Measurements from ENCODE around the gene GRAMD1A.
A peak's percentile ranks its signal among the peaks of the same experiment; 100 is the strongest.
"Not testable (repeated sequence)": the region's sequence is repeated elsewhere in the genome, so short reads cannot be mapped to it uniquely, and the experiment has no call there.

Gene GRAMD1A

DNA sequence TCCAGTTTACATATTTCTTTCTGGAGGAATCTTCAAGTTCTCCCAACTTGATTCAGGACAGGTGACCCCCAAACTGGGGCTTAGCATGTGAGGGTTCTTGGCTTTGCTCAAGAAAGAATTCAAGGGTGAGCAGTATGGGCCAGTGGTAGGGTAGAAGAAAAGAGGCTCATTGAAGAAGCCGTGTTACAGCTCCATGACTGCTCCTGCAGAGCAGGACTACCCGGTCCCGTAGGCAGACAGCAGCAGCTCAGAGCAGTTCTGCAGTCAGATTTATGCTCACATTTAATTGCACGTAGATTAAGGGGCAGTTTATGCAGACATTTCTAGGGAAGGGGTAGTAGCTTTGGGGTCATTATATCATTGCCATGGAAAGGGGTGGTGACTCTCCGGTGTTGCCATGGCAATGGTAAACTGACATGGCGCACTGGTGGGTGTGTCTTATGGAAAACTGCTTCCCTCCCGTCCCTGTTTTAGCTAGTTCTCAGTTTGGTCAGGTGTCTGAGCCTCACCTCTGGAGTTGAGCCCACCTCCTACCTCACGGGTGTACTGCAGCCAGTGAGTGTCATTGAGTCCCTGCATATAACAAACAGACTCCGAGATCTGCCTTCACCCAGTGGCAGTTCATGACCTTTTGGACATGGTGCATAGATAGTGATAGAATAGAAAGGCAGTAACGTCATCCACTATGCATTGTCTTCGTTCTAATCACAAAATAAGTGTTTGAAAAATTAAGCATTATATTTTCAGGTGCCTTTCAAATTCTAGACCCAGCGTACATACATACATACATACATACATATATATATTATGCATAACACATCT is 20.1 kb upstream of the GRAMD1A start:
- DNase-seq = no peak

DNA sequence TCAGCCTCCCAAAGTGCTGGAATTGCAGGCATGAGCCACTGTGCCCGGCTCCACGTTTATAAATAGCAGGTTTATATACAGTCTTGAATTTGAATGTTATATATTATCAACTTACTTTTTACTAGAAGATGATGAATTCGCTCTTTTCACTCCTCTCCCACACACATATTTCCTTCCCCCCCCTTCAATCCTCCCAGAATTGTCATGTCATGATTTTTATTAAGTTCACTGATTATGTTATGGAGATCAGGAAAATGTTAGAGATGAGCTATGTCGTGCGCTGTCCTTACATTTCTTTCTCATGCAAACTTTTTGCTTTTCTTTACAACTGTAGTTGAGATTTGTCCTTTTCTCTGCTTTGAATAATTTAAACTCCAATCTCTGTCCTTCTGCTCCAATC is 17.8 kb upstream of the GRAMD1A start:
- DNase-seq = no peak

DNA sequence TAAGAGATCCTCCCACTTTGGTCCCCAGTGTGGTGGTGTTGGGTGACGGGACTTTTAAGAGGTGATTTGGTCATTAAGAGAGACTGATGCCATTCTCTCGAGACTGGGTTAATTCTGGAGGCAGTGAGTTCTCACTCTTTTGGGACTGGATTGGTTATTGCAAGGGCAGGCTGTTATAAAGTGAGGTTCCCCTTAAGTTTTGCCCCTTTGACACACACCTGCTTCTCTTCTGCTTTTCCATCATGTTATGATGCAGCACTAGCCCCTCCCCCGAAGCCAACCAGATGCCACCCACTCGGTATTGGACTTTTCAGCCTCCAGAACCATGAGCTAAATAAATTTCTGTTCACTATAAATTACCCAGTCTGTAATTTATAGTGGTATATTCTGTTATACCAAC is 16.3 kb upstream of the GRAMD1A start:
- DNase-seq = no peak

DNA sequence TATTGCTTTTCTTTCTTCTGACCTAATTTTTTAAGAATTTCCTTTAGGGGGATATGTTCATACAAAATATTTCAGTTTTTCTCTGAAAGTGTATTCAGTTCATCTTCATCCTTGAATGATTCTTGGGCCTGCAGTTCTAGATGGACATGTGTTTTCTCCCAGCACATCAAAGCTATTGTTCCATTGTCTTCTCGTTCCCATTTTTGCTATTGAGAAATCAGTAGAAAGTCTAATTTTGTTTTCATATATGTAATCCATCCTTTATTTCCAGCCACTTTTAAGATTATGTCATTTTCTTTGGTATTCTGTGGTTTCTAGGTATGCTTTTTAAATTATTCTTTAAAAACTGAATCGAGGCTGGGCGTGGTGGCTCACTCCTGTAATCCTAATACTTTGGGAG is 15.8 kb upstream of the GRAMD1A start:
- DNase-seq = no peak

DNA sequence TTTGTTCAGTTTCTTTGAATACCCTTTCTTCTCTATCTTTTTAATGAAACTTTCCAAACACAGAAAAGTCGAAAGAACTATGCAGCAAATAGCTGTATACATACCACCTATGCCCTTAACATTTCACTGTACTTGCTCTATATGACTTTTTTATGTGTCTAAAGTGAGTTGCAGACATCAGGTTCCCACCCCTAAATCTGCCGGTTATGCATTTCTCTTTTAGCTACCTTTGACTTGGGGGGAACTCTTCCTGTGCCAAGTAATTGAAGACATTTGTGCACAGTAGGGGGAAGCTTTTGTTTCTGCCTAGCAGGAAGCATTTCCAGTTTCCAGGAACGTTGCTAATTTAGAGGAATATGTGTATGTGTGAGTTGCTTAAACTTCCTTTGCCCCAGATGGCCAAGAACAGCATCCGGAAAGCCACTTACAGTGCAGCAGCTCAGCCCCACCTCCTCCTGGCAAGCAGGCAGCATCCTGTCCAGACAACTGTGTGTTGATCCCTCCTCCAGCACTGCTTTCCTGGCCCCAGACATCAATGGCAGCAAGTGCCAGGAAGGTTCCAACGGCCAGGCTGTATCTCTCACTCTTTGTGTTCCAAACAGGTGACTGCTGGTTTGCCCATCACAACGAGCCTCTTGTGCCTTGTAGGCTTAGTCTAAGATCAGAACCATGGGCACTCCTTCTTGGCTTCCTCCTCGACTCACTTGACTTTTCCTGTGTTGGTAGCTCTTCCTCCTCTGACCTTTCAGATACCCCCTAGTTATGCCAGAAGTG is 14.7 kb upstream of the GRAMD1A start:
- no peak for DNase-seq

DNA sequence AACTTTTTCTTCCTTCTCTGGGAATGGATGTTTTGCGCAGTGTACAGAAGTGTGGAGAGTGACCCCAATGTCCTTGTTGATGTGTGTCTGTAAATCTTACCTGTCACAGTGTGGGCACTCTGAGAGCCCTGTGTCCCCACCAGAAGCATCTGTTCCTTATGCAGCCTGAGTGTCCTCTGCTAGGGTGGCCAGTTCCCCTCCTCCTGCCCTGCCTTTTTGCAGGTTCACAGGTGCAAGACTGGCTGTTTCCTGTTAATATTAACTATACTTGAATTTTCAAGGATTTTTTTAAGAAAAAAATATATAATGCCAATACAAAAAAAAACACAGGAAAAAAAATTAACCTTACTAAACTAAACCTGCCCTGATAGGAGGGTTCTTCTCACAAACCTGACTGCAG is 12.0 kb upstream of the GRAMD1A start:
- no peak for DNase-seq

DNA sequence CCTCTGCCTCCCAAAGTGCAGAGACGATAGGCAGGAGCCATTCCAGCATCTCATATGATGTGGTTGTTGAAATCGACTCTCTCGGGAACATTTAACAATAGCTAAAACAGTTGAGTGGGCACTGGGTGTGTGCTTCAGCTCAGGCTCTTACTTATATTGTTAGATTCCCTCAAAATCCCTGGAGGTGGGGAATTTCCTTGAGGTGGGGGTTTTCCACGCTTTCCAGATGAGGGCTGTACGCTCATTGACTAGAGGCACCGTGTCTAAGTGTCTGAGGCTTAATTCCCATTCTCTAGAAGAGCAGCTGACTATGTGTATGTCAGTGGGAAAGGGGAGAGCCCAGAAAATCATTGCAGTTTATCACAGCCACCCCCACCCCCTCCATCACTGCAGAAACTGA is 10.8 kb upstream of the GRAMD1A start:
- no peak for DNase-seq

DNA sequence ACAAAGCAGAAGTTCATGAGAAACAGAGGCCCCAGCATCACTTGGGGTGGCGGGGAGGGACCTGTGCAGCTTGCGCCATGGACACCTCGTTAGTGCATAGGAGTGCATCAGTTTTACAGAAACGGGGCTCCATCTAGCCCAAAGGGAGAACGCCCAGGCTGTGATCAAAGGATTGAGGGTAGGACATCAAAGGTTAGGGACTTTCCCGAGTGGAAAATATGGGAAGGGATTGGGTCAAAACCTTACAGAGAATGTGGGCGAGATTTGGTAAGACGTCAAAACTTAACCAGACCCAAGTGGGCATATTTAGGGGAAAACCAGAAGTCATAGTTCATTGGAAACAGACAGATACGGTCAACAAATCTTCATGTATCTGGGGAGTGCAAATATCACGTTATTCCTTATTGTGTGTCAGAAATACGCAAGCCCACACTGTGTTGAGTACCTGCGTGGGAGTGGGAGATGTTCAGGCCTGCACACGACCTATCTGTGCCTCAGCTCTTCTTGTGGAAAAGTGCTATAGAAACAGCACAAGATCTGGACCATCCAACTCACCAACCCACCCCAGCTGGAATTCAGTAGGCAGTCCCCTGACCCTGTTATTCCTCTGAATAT is 9.4 kb upstream of the GRAMD1A start:
- DNase-seq = no peak

DNA sequence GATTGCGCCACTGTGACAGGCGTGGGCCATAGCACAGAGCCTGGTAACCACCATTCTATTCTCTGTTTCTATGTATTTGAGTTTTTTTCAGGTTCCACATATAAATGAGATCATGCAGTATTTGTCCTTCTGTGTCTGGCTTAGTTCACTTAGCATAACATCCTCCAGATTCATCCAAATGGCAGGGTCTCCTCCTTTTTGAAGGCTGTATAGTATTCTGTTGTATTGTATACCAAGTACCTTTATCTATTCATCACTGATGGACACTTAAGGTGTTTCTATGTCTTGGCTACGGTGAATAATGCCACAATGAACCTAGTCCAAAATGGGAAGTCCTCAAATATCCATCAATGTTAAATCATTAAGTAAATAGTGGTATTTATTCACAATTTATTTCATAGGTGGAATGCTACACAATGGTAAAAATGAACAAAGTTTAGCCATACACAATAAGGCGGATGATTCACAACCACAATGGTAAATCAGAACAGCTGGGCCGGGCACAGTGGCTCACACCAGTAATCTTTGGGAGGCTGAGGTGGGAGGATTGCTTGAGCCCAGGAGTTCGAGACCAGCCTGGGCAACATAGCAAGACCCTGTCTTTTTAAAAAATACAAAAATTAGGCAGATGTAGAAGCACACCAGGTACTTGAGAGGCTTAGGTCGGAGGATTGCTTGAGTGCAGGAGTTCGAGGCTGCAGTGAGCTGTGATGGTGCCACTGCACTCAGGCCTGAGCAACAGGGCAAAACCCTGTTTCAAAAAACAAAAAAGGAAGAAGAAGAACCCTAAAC is 8.4 kb upstream of the GRAMD1A start:
- no peak for DNase-seq

DNA sequence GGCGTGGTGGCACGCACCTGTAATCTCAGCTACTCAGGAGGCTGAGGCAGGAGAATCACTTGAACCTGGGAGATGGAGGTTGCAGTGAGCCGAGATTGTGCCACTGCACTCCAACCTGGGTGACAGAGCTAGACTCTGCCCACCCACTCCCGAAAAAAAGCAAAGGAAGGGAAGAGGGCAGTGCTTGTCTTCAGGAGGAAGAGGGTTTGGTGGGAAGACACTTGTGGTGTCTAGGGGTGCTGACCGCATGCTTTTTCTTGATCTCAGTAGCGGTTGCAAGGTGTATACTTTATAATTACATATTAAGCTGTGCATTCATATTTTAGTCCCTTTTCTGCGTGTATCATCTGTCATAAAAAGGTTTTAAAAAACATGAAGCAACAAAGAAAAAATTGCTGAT is 7.5 kb upstream of the GRAMD1A start:
- DNase-seq = not testable (repeated sequence)

DNA sequence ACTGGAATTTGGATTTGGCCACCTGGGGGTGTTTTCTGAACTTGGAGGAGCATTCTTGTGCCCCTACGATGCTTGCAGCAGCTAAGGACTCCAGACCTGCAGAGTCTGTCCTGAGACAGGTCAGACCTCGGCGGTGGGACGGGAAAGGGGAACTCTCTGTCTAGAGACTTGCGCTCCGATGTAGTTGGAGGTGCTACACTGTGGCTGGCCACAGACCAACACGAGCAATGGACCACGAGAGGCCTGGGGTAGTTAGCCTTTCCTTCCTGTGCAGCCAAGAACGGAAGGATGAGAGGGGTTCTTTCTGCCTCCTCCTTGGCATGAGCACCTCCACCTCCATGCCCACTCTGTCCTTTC is 5.9 kb upstream of the GRAMD1A start:
- DNase-seq = no peak

DNA sequence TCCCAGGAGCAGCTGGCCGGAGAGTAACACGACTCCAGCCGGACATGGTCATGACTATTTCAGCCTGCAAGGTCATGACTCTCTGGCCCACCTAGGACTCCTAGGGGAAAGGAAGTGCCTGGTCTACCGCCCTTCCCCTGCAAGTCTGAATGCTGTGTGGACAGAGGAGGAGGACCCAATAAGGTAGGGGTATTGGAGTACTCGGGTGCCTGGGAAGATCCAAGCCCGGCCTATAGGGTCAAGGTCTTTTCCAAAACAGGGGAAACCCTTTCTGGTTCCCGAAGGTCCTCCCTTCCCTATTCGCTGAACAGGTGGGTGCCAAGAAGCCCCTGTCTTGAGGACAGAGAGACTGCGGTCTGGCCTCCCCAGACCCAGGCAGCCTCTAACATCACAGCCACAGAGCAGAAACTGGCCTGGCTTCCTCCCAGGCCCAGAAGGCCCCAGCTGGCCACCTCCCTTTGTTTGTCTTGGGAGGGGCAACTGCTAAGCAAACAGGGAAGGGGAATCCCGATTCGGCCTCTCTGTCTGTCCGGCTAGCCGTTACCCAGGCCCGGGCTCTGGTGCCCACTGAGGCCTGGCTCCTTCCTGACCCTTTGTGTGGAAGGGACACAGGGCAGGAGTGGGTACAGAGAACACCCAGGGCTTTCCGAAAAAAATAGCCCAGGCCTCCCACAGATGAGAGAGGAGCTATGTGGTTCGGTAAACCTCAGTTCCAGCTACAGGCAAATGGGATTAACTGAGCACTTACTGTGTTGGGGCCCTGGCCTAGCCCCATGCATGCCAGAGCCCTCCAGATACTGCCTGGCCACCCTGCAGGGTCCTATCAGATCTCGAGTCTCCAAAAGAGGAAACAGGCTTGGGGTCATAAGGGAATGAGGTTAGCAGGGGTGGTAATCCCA is 5.2 kb upstream of the GRAMD1A start:
- no peak for DNase-seq

DNA sequence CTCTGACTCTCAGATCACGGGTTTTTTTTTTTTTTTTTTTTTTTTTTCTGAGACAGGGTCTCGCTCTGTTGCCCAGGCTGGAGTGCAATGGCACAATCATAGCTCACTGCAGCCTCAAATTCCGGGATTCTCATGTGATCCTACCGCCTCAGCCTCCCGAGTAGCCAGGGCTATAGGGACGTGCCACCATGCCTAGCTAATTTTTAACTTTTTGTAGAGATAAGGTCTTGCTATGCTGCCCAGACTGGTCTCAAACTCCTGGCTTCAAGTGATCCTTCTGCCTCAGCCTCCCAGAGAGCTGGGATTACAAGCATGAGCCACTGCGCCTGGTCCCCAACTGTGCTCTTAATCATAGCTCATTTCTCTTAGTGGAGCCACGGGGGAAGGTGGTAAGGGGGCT is 4.6 kb upstream of the GRAMD1A start:
- no peak for DNase-seq

DNA sequence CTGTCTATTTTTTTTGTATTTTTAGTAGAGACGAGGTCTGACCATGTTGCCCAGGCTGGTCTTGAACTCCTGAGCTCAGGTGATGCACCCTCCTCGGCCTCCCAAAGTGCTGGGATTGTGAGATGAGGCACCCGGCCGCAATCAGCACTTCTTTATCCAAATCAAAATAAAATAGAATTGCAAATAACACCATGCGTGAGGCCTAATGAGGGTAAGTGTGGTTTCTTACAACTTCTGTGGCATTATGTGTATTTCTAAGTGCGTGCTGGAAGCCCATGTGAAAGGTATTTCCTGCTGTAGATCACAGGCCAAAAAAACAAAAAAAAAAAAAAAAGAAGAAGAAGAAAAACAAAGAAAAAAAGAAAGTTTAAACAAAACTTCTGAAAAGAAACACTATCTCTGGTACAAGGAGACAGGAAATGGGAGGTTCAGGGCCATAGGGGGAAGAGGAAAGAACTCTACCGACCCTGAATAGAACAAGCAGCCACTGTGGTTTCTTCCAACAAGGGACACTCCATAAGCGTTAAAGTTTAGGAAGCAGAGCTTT is 3.0 kb upstream of the GRAMD1A start:
- no peak for DNase-seq

DNA sequence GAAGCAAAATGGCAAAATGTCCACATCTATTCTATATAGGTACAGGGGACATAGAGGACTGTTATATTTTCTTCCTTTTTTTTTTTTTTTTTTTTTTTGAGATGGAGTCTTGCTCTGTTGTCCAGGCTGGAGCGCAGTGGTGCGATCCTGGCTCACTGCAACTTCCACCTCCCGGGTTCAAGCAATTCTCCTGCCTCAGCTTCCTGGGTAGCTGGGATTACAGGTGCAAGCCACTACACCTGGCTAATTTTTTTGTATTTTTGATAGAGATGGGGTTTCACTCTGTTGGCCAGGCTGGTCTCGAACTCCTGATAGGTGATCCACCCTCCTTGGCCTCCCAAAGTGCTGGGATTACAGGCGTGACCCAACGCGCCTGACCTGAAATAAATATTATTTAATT is 1.9 kb upstream of the GRAMD1A start:
- DNase-seq = not testable (repeated sequence)

DNA sequence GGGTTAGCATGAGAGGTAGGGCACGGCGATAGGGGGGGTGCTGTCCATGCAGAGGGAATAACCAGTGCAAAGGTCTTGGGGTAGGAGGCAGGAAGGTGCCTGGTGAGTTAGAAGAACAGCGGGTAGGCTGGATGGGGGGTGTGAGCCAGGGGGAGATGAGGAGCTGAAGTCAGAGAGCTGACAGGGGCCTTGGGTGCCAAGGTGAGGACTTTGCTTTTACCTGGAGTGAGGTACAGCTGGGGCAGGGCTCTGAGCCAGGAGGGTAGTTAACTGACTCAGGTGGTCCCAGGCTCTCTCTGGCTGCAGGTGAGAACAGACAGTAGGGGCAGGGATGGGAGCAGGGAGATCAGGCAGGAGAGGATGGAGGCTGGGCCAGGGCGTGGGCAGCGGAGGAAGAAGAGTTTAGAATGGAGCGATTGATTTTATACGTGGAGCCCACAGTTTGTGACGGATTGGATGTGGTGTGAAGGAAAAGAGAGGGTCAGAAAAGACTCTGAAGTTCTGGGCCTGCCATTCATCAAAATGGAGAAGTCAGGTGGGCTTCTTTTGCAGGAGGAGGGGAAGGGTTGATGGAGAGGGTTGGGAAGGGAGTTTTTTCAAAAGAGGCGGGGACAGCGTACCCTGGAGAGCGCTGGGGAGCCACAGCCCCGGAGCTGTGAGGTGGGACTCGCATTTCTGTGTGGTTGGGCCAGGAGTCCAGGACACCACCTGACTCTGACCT is 1.2 kb upstream of the GRAMD1A start:
- DNase-seq = no peak

DNA sequence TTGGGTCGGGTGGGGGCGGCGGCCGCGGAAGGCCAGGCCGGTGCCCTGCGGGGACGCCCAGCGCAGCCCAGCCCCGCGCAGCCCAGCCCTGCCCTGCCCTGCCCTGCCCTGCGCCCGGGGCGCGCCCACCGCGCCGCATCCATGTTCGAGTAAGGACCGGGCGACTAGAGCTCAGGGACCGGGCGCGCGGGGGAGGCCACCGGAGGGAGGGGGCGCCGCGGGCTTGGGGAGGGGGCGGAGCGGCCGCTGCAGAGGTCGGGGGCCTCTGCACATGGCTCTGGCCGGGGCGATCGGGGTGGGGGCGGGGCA is 169 bp downstream of the GRAMD1A start:
- no peak for DNase-seq

DNA sequence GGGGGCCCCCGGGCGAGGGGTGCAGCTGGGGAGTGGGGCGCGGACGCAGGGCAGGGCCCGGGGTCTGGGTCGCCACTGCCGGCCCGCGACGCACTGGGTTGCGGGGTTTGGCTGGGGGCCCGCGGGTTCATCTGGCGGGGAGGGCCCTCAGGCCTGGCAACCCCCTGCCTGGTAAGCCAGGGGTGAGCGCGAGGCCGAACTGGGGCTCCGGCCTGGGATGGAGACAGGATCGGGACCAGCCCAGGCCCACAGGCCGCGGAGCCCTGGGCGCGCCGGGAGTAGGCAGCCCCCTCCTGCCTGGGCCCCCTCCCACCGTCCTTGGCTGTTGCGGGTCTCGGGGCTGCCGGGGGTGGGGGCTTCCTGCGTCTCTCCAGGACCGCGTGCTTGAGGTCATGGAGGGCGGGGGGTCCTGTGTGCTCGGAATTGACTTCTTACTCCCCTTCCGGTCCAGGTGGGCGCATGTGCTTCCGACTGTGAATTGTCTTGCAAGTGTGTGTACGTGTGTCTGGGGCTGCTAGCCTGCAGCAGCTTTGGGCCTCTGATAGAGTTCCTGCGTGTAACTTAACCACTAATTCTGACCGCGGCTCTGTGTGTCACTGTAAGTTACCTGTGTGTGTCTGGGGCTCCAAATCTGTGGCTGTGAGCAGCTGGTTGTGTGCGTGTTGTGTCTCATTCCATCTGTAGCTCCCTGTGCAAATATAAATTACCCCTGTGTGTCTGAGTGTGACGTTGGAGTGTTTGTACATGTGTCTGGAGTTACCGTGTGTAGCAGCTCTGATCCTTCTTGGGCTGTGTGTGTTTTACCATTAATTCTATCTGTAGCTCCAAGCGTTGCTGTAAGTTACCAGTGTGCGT is 751 bp downstream of the GRAMD1A start:
- DNase-seq = peak; percentile 47

DNA sequence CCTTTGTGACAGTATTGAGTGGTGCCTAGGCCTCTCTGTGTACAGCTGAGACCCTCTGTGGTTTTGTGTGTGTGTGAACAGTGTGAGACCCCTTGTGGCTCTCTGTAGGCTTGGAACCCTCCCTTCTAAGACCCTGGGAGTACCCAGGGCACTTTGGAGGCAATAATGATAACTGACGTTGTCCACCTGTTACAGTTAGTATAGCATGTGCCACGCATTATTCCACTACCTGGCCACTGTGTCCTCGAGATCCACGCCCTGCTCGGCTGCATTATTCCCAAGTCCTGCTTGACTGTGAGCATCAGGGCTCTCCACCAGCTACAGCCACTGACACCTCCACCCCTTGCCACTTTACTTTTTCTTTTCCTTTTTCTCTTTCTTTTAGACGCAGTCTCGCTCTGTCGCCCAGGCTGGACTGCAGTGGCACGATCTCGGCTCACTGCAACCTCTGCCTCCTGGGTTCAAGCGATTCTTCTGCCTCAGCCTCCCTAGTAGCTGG is 2.0 kb downstream of the GRAMD1A start:
- DNase-seq = no peak
